NB4 (cell line): ENCODE data around the gene LONP2.
"Not testable (repeated sequence)": the region's sequence is repeated elsewhere in the genome, so short reads cannot be mapped to it uniquely, and the experiment has no call there.

Source experiments
- DNase-seq: peaks from one replicate; pipeline ENCODE4 v3.0.0; 2010; ENCODE audit warnings: low read depth
- H3K4me3 ChIP-seq: one replicate; pipeline ENCODE4 v1.5.1; 2011; ENCODE audit warnings: mild to moderate bottlenecking, low read depth, low read length, moderate library complexity
- MYC ChIP-seq: IDR thresholded peaks from 2 replicates; pipeline ENCODE4 v1.6.1; 2011; ENCODE audit warnings: low read depth, low read length
- POLR2A ChIP-seq: IDR thresholded peaks from 2 replicates; pipeline ENCODE4 v1.6.1; 2011; ENCODE audit warnings: mild to moderate bottlenecking; ENCODE audit not compliant: insufficient read length; ENCODE audit errors: extremely low read depth
- TF ChIP-seq, protein P1 (sequence below): IDR thresholded peaks from one replicate; pipeline ENCODE4 v1.5.1; 2012; ENCODE audit warnings: low read depth, low read length
- TF ChIP-seq, protein P2 (sequence below): IDR thresholded peaks from 2 replicates; pipeline ENCODE4 v1.6.1; 2011; ENCODE audit warnings: low read depth, low read length

LONP2 gene

DNA sequence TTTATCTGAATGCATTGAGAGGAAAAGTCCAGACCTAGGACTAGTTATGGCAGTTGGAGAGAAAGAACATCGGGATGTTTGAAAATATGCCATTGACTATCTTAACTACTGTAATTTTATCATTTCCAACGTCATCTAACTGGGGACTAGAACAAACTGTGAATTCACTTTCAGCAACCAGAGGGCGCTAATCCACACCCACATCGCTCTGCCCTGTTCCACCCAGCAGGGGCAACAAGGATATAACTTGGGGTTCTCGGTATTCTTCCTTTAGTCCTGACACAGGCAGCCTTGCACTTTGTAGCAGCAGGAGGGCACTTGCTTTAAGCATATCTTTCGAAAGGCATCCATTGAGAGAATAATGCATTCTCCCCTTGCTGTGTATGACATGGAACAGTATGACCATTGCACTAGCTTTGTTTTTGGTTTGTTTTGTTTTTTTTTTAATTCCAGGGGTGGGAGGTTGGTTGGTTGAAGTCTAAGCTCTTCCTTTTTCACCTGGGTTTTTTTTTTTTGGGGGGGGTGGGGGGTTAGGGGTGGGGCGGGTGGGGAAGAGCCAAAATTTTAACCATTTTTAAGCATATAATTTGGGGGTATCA, 109.6 kb downstream of the LONP2 start:
- DNase-seq = peak; percentile 88
- no peak overlapping the region for H3K4me3 ChIP-seq
- TF ChIP-seq, protein P1, sequence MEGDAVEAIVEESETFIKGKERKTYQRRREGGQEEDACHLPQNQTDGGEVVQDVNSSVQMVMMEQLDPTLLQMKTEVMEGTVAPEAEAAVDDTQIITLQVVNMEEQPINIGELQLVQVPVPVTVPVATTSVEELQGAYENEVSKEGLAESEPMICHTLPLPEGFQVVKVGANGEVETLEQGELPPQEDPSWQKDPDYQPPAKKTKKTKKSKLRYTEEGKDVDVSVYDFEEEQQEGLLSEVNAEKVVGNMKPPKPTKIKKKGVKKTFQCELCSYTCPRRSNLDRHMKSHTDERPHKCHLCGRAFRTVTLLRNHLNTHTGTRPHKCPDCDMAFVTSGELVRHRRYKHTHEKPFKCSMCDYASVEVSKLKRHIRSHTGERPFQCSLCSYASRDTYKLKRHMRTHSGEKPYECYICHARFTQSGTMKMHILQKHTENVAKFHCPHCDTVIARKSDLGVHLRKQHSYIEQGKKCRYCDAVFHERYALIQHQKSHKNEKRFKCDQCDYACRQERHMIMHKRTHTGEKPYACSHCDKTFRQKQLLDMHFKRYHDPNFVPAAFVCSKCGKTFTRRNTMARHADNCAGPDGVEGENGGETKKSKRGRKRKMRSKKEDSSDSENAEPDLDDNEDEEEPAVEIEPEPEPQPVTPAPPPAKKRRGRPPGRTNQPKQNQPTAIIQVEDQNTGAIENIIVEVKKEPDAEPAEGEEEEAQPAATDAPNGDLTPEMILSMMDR = peak; percentile 89
- 0 out of 2 replicates have a peak, but pooled peaks have one; percentile 44 for TF ChIP-seq MYC
- TF ChIP-seq, protein P2, sequence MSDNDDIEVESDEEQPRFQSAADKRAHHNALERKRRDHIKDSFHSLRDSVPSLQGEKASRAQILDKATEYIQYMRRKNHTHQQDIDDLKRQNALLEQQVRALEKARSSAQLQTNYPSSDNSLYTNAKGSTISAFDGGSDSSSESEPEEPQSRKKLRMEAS = no peak; the same call in 1 of the 2 replicates
- TF ChIP-seq POLR2A = peak; percentile 22

DNA sequence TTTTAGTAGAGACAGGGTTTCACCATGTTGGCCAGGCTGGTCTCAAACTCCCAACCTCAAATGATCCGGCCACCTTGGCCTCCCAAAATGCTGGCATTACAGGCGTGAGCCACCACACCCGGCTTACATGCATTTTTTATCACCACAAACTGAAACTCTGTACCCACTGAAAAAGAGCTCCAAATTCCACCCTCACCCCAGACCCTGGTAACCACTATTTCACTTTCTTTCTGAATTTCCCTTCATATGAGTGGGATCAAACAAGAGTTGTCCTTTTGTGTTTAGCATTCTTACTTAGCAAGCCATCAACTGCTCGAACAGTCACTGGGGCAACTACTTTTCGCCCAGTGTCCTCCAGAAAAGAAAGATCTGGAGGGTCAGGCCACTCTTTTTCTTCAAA, 110.3 kb downstream of the LONP2 start:
- H3K4me3 ChIP-seq, DNase-seq: not testable (repeated sequence)

- DNase-seq = no peak
- H3K4me3 ChIP-seq = no peak overlapping the region
- TF ChIP-seq, protein P2 = no peak
- TF ChIP-seq MYC (no peak), POLR2A (no peak)
- TF ChIP-seq, protein P1 = no peak
Observed at GRCh38 chr16:48354877-48355855, 111.1 kb downstream of the LONP2 start.

DNA sequence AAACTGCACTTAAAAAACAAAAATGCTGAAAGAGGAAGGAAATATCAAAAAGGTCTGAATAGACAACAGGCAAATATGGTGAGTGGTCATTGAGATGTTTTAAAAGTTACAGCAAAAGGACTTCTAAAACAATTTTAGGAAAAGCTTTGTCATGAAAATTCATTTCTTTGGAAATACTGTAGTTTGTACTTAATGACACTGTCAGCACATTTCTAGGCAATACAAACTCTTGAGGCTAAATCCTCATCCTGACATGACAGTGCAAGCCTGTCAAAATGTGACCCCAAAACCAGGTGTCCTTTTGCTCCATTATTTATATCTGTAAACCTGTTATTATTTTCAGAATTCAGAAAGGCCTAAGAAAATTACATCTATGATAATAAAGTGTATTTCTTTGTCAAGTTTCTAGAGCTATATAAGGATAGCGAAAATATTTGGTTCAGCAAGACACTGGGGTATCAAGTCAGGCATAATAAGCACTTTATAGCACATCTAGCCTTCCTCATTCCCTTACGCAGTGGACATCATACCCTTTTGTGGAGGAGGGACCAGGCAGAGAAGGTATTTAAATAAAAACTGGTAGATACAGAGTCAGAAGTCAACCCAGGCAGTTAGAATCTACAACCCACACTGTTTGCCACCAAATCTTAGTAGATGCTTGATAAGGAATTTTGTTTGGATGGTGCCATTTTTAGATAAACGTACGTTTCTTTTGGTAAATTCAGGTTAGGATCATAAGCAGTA, 112.7 kb downstream of the LONP2 start:
- TF ChIP-seq, protein P1 = no peak
- no peak for TF ChIP-seq POLR2A
- no peak for TF ChIP-seq MYC
- TF ChIP-seq, protein P2 = no peak
- no peak overlapping the region for H3K4me3 ChIP-seq
- no peak for DNase-seq

DNA sequence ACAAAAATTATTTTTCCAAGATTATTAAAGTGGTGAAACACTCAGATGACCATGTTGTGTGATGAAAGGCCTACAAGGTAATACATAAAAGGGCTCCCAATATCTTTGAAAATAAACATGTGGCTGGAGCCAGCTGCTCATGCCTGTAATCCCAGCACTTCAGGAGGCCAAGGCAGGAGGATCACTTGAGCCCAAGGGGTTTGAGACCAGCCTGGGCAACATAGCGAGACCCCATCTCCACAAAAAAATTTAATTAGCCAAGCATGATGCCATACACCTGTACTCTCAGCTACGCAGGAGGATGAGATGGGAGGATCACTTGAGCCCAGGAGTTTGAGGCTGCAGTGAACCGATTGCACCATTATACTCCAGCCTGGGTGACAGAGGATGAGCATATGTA, 114.3 kb downstream of the LONP2 start:
- TF ChIP-seq POLR2A (no peak), MYC (no peak)
- TF ChIP-seq, protein P1 = no peak
- TF ChIP-seq, protein P2 = no peak
- no peak overlapping the region for H3K4me3 ChIP-seq
- no peak for DNase-seq

GRCh38 chr16:48359983-48360382, 115.9 kb downstream of the LONP2 start:
- H3K4me3 ChIP-seq = no peak overlapping the region

More at GRCh38 chr16:48359983-48360382, 115.9 kb downstream of the LONP2 start:
- TF ChIP-seq, protein P1 = no peak
- TF ChIP-seq, protein P2 = no peak
- TF ChIP-seq POLR2A (no peak), MYC (no peak)
- DNase-seq = no peak
